NCI-H187 treated with DMSO at 0.1 percent for 48 hours (cell line): ENCODE results near the gene PARPBP.
A peak's percentile ranks its signal among the peaks of the same experiment; 100 is the strongest.
"Not testable (repeated sequence)": the region's sequence is repeated elsewhere in the genome, so short reads cannot be mapped to it uniquely, and the experiment has no call there.

Source experiments
- DNase-seq: peaks from one replicate; lab custom pipeline; 2025; lab: John Stamatoyannopoulos, UW

The PARPBP gene, protein sequence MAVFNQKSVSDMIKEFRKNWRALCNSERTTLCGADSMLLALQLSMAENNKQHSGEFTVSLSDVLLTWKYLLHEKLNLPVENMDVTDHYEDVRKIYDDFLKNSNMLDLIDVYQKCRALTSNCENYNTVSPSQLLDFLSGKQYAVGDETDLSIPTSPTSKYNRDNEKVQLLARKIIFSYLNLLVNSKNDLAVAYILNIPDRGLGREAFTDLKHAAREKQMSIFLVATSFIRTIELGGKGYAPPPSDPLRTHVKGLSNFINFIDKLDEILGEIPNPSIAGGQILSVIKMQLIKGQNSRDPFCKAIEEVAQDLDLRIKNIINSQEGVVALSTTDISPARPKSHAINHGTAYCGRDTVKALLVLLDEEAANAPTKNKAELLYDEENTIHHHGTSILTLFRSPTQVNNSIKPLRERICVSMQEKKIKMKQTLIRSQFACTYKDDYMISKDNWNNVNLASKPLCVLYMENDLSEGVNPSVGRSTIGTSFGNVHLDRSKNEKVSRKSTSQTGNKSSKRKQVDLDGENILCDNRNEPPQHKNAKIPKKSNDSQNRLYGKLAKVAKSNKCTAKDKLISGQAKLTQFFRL

DNA sequence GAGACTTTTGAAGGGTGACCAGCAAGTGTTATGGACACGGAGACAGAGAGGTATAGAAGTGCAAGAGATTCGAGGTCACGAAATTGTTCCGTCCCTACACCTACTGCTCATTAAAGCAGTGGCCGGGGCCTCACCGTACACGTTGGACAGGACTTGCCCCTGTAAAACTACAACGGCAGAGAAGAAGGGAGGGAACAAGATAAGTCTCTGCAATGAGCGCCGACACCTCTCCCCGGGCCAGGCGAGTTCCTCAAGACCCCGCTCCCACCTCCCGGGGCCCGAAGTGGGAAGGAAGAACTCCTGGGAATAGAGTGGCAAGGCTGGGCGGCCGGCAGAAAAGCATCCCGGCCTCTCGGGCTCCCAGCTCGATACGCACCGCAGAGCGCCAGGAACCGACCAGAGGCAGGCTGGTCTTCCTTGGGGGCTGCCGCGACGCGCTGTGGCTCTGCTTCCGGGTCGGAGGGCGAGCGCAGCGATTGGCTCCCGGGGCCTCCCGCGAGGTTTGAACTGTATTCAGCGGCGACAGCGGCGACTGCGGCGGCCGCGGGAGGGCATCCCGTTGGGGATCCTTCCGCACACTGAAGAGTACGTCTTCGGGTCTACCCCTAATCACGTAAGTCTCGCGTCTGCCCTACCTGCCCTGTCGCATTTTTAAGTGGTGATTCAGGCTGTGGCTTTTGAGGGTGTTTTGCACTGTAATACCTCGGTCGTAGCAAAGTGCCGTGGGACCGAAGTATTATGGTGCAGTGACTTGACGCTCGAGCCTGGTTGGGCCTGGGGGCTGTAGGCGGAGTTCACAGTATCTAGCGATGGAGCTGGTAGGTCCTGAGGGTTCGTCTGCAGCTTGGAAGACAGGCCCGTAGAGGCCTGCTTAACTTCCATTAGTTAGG, at the start of gene PARPBP, which contains the start of gene NUP37:
TSS of gene PARPBP (plus strand) at position 510 of the 890 bp plus-strand sequence. CDS start 3,706 bp downstream, outside the sequence.
TSS of gene NUP37 (minus strand) at position 441 of the 890 bp plus-strand sequence. CDS start 1,596 bp downstream, outside the sequence.
- DNase-seq = peak; percentile 47

DNA sequence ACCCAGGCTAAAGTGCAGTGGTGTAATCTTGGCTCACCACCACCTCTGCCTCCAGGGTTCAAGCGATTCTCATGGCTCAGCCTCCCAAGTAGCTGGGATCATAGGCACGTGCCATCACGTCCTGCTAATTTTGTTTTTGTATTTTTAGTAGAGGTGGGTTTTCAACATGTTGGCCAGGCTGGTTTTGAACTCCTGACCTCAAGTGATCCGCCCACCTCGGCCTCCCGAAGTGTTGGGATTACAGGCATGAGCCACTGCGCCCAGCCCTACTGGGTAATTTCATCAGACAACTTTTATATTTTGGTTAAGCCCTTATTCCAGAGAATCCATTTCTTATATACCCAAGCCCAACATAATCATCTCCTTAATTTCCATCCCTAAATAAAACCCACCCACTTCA, 47.9 kb upstream of the PARPBP start:
- not testable (repeated sequence) for DNase-seq

DNA sequence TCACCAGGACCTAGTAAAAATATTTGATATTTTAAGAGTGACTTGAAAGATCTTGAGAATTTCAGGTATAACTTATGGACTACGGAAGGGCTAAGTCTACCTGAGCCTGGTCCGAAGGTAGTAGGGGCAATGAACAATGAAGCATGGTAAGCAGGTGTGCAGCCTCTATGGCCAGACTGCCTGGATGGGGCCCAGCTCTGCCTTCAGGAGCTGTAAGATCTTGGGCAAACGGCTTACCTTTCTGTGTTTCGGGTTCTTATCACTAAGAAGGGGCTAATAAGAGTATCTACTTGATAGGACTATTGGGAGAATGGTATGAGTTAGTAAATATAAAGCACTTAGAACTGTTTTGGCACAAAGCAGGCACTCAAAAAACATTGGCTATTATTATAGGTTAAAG, 39.1 kb upstream of the PARPBP start:
- no peak for DNase-seq

DNA sequence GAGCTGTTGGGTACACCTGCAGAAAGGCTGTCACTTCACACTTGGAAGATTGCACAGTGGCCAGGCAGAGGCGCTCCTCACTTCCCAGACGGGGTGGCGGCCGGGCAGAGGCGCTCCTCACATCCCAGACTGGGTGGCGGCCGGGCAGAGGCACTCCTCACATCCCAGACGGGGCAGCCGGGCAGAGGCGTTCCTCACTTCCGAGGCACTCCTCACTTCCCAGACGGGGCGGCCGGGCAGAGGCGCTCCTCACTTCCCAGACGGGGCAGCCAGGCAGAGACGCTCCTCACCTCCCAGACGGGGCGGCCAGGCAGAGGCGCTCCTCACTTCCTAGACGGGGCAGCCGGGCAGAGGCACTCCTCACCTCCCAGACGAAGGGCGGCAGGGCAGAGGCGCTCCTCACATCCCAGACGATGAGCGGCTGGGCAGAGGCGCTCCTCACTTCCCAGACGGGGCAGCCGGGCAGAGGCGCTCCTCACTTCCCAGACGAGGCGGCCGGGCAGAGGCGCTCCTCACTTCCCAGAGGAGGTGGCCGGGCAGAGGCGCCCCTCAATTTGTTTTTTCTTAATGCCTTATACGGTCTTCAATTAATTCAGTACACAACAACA, 30.7 kb upstream of the PARPBP start:
- DNase-seq = not testable (repeated sequence)

DNA sequence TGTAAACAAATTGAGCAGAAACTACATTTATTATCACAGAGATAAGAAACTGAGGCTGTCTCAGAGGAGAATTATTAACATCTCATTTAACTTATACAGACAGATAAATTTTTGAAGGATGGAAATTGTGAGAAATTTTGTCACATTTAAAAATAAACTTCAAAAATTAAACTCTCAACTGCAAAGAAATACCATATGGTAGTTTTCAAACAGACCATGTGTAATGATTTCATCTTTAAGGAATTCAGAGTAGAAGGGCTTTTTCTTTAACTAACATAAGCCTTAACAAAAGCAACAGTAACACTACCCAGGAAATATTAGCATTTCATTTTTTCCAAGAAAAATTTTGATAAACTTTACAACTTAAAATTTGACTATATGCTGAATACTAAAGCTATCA, 26.7 kb upstream of the PARPBP start:
- DNase-seq = no peak

DNA sequence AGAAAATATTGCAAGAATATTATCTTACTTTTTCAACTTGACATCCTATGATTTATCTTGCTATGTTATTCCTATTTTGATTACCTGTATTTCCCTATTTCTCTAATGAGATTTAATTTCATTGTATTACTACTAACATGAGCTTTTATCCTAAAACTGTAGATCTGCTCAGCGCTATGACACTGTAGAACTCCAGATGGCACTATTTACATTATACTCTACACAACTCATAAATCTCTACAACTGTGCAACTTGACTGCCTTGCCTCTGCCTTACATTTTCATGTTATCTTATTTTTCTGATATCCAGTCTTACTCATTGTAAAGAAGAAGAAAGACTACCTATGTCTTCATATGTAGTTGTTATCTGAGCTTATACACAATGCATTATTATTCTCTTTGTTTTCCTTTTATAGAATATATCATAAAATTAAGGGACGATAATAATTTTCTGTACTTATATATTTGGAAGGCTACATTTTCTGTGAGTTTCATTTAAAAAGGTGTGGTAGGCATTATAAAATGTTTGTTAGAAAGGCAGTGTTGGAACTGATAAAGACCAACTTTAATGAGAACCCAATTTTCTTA, 24.2 kb upstream of the PARPBP start:
- DNase-seq = no peak

DNA sequence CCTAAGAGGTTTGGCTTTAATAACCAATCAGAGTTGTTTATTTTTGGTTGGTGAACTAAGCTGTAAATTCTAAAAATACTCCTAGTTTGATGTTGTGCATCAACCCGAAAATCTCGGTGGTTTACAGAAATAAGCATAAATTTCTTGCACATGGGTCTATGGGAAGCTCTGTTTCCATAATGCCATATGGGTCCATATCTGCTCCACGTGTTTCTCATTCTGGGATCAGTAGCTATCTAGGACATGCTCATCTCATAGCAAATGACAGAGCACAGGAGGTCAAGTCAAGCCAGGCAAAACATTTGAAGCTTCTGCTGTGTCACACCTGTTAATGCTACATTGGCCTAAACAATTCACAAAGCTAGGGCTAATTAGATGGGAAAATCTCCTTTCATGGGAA, 23.1 kb upstream of the PARPBP start:
- DNase-seq = no peak

DNA sequence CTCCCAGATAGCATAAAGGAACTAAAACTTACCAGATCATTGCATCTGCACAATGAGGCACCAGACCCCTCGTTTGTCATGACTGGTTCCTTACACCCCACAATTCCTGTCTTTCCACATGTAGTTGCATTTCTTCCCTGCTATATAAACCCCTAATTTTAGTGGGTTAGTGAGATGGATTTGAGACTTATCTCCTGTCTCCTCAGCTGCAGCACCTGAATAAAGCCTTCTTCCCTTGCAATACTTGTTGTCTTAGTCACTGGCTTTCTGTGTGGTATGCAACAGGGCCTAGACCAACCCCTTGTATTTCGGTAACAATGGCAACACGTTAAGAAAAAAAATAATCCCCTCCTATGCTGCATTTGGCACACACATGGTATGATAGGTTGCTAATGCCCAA, 13.1 kb upstream of the PARPBP start:
- DNase-seq = no peak

DNA sequence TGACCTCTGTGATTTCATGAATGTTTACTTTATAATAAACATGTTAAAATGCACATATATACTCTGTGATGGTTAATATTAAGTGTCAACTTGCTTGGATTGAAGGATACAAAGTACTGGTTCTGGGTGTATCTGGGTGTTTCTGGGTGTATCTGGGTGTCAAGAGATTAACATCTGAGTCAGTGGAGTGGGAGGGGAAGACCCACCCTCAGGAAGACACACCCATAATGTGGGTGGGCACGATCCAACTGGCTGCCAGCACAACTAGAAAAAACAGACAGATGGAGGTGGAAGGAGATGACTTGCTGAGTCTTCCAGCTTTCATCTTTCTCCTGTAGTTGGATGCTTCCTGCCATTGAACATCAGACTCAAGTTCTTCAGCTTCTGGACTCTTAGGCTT, 12.0 kb upstream of the PARPBP start:
- no peak for DNase-seq

DNA sequence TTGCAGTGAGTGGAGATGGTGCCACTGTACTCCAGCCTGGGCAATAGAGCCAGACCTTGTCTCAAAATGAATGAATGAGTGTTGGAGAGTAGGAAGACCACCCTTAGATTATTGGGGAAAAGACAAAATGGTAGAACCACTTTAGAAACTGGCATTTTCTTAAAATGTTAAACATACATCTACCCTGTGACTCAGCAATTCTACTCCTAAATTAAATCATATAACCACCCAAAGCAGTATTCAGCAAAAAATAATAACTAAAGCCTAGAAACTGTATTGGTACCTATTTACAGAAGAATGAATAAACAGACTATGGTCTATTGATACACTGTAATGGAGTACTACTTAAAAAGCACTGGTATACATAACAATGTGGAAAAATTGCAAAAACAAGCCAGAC, 9.2 kb upstream of the PARPBP start:
- DNase-seq = no peak

DNA sequence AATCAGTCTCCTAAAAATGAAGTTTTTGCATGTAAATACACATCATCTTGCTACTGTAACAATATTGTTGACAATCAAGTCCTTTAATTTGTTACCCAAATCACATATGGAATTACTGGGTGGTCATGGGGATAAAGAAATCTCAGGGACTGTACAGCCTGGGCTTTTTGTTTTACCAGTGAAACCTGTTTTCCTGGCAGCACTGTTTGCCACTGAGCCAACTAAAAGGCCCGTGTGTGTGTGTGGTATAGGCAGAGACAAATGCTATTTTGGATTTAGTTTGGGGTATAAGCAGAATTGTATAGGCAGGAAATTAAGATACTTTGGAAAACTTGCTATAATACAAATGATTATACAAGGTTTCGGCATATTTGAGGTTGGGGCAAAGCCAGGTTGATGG, 5.8 kb upstream of the PARPBP start:
- no peak for DNase-seq

DNA sequence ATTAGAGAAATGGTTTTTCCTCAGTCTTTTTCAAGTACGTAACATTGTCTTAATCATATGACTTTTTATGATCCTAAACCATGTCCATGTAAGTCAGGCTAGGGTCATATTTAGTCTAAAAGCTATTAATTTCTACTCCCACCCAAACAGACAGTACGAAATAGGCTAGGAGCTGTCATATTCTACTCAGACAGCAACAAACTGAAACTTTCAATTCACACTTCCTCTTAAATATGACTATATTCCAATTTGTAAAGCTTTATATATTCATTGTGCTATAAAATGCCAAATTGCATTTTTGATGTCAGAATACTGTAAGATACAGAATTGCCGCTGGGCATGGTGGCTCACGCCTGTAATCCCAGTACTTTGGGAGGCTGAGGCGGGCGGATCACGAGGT, 3.6 kb upstream of the PARPBP start:
- no peak for DNase-seq

DNA sequence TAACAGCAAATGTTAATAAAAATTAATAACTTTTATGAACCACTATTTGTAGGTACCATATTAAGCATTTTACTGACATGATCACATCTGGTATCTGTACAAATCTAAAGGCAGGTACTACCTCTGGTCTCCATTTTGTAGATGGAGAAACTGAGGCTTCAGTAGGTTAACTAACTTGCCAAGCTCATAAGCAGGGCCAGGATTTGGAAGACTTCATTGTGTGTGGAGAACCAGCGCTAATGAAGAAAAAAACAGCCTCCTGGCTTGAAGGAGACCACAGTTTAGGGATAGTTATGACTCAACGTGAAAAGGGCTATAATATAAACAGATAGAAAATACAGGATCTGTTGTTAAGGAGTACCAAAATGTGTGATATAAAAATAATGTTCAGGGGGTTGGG, 1.1 kb upstream of the PARPBP start:
- no peak for DNase-seq

DNA sequence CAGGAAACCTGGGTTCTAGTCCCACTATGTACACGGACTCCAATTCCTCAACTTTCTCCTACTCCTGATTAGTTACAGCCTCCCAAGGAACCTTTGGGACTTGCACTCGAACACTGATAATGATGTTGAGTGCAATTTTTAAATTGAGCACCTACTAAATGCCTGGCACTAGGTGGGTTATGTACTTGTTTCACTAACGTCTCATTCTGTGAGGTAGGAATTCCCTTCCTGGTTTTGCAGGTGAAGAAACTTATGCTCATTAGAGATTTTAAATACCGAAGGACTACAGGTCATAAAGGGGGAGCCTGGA, 536 bp downstream of the PARPBP start:
- no peak for DNase-seq

DNA sequence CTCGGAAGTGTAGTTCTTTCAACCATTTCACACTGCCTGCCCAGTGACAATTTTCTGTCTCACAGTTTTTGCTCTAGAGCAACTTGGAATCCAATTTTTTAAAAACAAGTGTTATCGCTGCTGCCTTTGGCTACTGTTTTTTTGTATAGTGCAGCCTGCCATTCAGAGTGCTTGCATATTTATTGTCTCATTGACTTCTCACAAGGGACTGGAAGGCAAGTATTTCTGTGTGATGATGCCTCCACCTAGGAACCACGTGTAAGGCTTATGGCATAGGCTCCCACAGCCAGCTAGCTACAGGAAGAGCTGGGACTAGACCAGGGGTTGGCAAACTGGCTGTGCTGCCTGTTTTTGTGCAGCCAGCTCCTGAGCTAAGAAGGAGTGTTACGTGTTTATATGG, 903 bp downstream of the PARPBP start:
- no peak for DNase-seq

DNA sequence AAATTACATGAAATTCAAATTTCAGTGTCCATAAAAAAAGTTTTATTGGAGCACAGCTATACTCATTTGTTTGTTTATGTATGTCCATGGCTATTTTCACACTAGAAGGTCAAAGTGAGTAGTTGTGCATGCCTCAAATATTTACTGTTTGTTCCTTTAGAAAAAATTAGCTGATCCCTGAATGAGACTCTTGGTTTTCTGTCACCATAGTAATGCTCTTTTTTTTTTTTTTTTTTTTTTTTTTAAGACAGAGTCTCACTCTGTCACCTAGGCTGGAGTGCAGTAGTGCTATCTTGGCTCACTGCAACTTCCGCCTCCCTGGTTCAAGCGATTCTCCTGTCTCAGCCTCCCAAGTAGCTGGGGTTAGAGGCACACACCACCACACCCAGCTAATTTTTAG, 1.3 kb downstream of the PARPBP start:
- DNase-seq = not testable (repeated sequence)

DNA sequence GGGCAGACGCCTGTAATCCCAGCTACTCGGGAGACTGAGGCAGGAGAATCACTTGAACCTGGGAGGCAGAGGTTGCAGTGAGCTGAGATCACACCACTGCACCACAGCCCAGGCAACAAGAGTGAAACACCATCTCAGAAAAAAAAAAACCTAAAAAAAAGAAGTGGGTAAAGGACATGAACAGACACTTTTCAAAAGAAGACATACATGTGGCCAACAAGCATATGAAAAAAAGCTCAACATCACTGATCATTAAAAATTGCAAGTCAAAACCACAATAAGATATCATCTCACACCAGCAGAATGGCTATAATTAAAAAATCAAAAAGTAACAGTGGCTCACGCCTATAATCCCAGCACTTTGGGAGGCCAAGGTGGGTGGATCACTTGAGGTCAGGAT, 10.7 kb downstream of the PARPBP start:
- not testable (repeated sequence) for DNase-seq

DNA sequence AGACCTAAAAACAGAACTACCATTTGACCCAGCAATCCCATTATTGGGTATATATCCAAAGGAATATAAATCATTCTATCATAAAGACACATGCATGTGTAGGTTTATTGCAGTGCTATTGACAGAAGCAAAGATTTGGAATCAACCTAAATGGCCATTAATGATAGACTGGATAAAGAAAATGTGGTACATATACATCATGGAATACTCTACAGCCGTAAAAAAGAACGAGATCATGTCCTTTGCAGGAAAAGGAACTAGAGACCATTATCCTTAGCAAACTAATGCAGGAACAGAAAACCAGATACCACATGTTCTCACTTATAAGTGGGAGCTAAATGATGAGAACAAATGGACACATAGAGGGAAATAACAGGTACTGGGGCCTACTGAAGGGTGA, 11.5 kb downstream of the PARPBP start:
- not testable (repeated sequence) for DNase-seq

DNA sequence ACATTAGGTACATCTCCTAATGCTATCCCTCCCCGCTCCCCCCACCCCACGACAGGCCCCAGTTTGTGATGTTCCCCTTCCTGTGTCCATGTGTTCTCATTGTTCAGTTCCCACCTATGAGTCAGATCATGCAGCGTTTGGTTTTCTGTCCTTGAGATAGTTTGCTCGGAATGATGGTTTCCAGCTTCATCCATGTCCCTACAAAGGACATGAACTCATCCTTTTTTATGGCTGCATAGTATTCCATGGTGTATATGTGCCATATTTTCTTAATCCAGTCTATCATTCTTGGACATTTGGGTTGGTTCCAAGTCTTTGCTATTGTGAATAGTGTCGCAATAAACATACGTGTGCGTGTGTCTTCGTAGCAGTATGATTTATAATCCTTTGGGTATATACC, 17.6 kb downstream of the PARPBP start:
- not testable (repeated sequence) for DNase-seq

DNA sequence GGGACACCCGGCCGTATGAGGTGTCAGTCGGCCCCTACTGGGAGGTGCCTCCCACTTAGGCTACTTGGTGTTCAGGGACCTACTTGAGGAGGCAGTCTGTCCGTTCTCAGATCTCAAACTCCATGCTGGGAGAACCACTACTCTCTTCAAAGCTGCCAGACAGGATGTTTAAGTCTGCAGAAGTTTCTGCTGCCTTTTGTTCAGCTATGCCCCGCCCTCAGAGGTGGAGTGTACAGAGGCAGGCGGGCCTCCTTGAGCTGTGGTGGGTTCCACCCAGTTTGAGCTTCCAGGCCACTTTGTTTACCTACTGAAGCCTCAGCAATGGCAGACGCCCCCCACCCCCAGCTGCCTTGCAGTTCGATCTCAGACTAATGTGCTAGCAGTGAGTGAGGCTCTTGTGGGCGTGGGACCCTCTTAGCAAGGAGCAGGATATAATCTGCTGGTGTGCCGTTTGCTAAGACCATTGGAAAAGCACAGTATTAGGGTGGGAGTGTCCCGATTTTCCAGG, 22.9 kb downstream of the PARPBP start:
- DNase-seq = not testable (repeated sequence)

DNA sequence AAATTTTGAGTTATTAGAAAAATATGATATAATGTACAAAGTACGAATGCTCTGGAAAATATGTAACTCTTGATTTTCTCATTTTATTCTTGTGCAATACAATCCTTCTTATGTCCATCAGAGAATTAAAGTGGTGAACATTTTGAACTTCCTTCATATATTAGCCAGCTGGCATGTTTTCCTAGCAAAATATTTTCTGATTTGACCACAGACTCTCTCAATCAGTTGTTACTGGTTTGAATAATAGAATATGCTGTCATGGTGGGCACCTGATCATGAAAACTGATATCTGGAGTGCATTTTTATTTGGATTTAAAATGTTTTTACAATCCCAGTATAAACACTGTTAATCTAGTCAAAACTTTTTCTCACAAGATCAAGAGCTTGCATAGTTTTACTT, 24.2 kb downstream of the PARPBP start:
- DNase-seq = no peak
